H1 (cell line): Measurements from ENCODE around the gene ZSCAN5A. TPM values are rescaled to one million over a fixed set of nuclear protein-coding genes. Genes with fewer than 3 reads are reported as not detected.
A peak's percentile ranks its signal among the peaks of the same experiment; 100 is the strongest.
"Not testable (repeated sequence)": the region's sequence is repeated elsewhere in the genome, so short reads cannot be mapped to it uniquely, and the experiment has no call there.

Experiments
- CTCF ChIA-PET: fragments of 300-600 bp; sonication (Branson Sonifier 250); formaldehyde crosslinking; loops from one replicate; lab custom pipeline; 2021; ENCODE audit not compliant: partially characterized antibody; lab: Charles Lee
- POLR2A ChIA-PET: fragments of 300-600 bp; sonication (Branson Sonifier 250); formaldehyde crosslinking; loops from one replicate; lab custom pipeline; 2021; ENCODE audit warnings: inconsistent platforms; ENCODE audit not compliant: partially characterized antibody; lab: Charles Lee
- DNase-seq, 2 experiments: peaks; one replicate each; pipeline versions ENCODE4 v3.0.0 to v3.0.0-alpha.2; 2010 to 2022; ENCODE audit warnings: low spot score in 2 of 2, low read depth in 1 of 2, mixed read lengths in 1 of 2
- FAIRE-seq: peaks from 2 replicates; lab custom pipeline; 2011; peaks lifted over from hg19 to GRCh38; lab: Jason Lieb, UNC
- H2AFZ ChIP-seq: 2 replicates; pipeline ENCODE4 v1.8.1; 2012; ENCODE audit warnings: low read length, inconsistent platforms
- H2AK5ac ChIP-seq: 2 replicates; pipeline ENCODE4 v1.6.1; 2013; ENCODE audit warnings: low read depth, low read length
- H2BK120ac ChIP-seq: replicated peaks from 2 replicates; pipeline ENCODE3; 2013; ENCODE audit warnings: low read depth, low read length, inconsistent platforms
- H2BK12ac ChIP-seq: 2 replicates; pipeline ENCODE4 v1.6.1; 2013; ENCODE audit warnings: low read depth, low read length
- H2BK15ac ChIP-seq: 2 replicates; pipeline ENCODE4 v1.6.1; 2013; ENCODE audit warnings: low read length
- H2BK20ac ChIP-seq: 2 replicates; pipeline ENCODE4 v1.6.1; 2013; ENCODE audit warnings: low read length
- H2BK5ac ChIP-seq: 2 replicates; pipeline ENCODE4 v1.6.1; 2013; ENCODE audit warnings: low read depth, low read length
- H3K14ac ChIP-seq: 2 replicates; pipeline ENCODE4 v1.6.1; 2013; ENCODE audit warnings: inconsistent platforms; ENCODE audit not compliant: insufficient read length
- H3K18ac ChIP-seq: 2 replicates; pipeline ENCODE4 v1.6.1; 2013; ENCODE audit warnings: low read length; ENCODE audit errors: extremely low read depth
- H3K23ac ChIP-seq: 2 replicates; pipeline ENCODE4 v1.6.1; 2013; ENCODE audit warnings: inconsistent platforms; ENCODE audit not compliant: insufficient read length
- H3K23me2 ChIP-seq: 2 replicates; pipeline ENCODE4 v1.6.1; 2013; ENCODE audit warnings: low read depth, low read length
- H3K27ac ChIP-seq: 2 replicates; pipeline ENCODE4 v1.6.1; 2011; ENCODE audit warnings: low read depth, low read length, inconsistent platforms
- H3K27me3 ChIP-seq, 4 experiments: replicated peaks in 1 of 4; 1 replicate in 1 of 4; 2 replicates in 3 of 4; pipeline versions ENCODE4 v1.6.1 to v1.8.1; 2011 to 2013; ENCODE audit warnings: low read length in 3 of 4, mild to moderate bottlenecking in 3 of 4, inconsistent platforms in 2 of 4, mixed read lengths in 2 of 4, moderate library complexity in 1 of 4; ENCODE audit not compliant: control insufficient read depth in 3 of 4, insufficient read depth in 3 of 4; ENCODE audit errors: extremely low read depth in 1 of 4
- H3K36me3 ChIP-seq, 4 experiments: 2 replicates each; pipeline versions ENCODE4 v1.6.1 to v1.8.1; 2011 to 2013; ENCODE audit warnings: mild to moderate bottlenecking in 4 of 4, low read length in 3 of 4, moderate library complexity in 2 of 4, control low read depth in 1 of 4, inconsistent platforms in 1 of 4; ENCODE audit not compliant: insufficient read depth in 4 of 4, control insufficient read depth in 2 of 4
- H3K4ac ChIP-seq: replicated peaks from 2 replicates; pipeline ENCODE3; 2013; ENCODE audit warnings: low read length, low read depth, mixed read lengths, inconsistent platforms; ENCODE audit not compliant: insufficient read length
- H3K4me1 ChIP-seq, 4 experiments: replicated peaks in 1 of 4; 1 replicate in 1 of 4; 2 replicates in 3 of 4; pipeline versions ENCODE4 v1.6.1 to v1.8.1; 2011 to 2013; ENCODE audit warnings: low read length in 3 of 4, inconsistent platforms in 2 of 4, mixed read lengths in 1 of 4; ENCODE audit not compliant: insufficient read depth in 4 of 4, control insufficient read depth in 3 of 4
- H3K4me2 ChIP-seq, 2 experiments: 2 replicates each; pipeline versions ENCODE4 v1.6.1 to v1.8.1; 2011 to 2013; ENCODE audit warnings: low read depth in 2 of 2, low read length in 2 of 2, control low read depth in 1 of 2, inconsistent platforms in 1 of 2, mild to moderate bottlenecking in 1 of 2; ENCODE audit not compliant: insufficient read depth in 1 of 2
- H3K4me3 ChIP-seq, 4 experiments: fragments of 200-600, 300-600 bp in 1 of 4; sonication (generic), shearing (Covaris generic), sonication (Bioruptor Twin) in 1 of 4; 2 replicates each; pipeline versions ENCODE4 v1.5.1 to v1.8.1; 2011 to 2016; ENCODE audit warnings: low read length in 4 of 4, low read depth in 3 of 4, control low read depth in 2 of 4, inconsistent platforms in 2 of 4, mild to moderate bottlenecking in 2 of 4, mixed read lengths in 1 of 4, moderate library complexity in 1 of 4; ENCODE audit not compliant: insufficient read depth in 2 of 4; ENCODE audit errors: extremely low read depth in 1 of 4
- H3K56ac ChIP-seq: replicated peaks from 2 replicates; pipeline ENCODE3; 2013; ENCODE audit warnings: low read depth, mild to moderate bottlenecking, mixed read lengths, low read length, inconsistent platforms; ENCODE audit not compliant: insufficient read length
- H3K79me1 ChIP-seq: 2 replicates; pipeline ENCODE4 v1.6.1; 2013; ENCODE audit warnings: low read depth, low read length, control low read depth
- H3K79me2 ChIP-seq, 2 experiments: 2 replicates each; pipeline versions ENCODE4 v1.6.1 to v1.8.1; 2012 to 2013; ENCODE audit warnings: low read length in 2 of 2, mild to moderate bottlenecking in 2 of 2, inconsistent platforms in 1 of 2; ENCODE audit not compliant: insufficient read depth in 2 of 2, control insufficient read depth in 1 of 2
- H3K9ac ChIP-seq, 4 experiments: replicated peaks in 1 of 4; 1 replicate in 1 of 4; 2 replicates in 3 of 4; pipeline versions ENCODE4 v1.6.1 to v1.8.1; 2011 to 2013; ENCODE audit warnings: low read depth in 3 of 4, low read length in 3 of 4, control low read depth in 2 of 4, mild to moderate bottlenecking in 2 of 4, moderate library complexity in 2 of 4, inconsistent platforms in 1 of 4; ENCODE audit errors: extremely low read depth in 1 of 4
- H3K9me3 ChIP-seq, 2 experiments: 2 replicates each; pipeline versions ENCODE4 v1.6.1 to v1.8.1; 2012 to 2013; ENCODE audit warnings: mild to moderate bottlenecking in 2 of 2, moderate library complexity in 2 of 2, control low read depth in 1 of 2, inconsistent platforms in 1 of 2, low read depth in 1 of 2, low read length in 1 of 2, mixed read lengths in 1 of 2; ENCODE audit not compliant: insufficient read depth in 2 of 2
- H4K20me1 ChIP-seq, 2 experiments: replicated peaks in 1 of 2; 2 replicates each; pipeline versions ENCODE3 to v1.8.1; 2011 to 2013; ENCODE audit warnings: inconsistent platforms in 2 of 2, low read length in 2 of 2, mild to moderate bottlenecking in 1 of 2; ENCODE audit not compliant: insufficient read depth in 2 of 2, control insufficient read depth in 1 of 2
- H4K5ac ChIP-seq: 2 replicates; pipeline ENCODE4 v1.6.1; 2013; ENCODE audit warnings: low read length, low read depth, mixed read lengths, inconsistent platforms; ENCODE audit not compliant: insufficient read length
- H4K8ac ChIP-seq: 2 replicates; pipeline ENCODE4 v1.8.0; 2013; ENCODE audit warnings: mild to moderate bottlenecking, moderate library complexity, low read length, inconsistent platforms; ENCODE audit not compliant: insufficient read depth; ENCODE audit errors: extremely low read depth
- H4K91ac ChIP-seq: replicated peaks from 2 replicates; pipeline ENCODE3; 2013; ENCODE audit warnings: low read length, mixed read lengths, inconsistent platforms; ENCODE audit not compliant: insufficient read length
- RAD21 ChIP-seq, 2 experiments: IDR thresholded peaks in 1 of 2; conservative IDR thresholded peaks in 1 of 2; 2 replicates each; pipeline ENCODE4 v1.6.1; 2011; ENCODE audit warnings: low read depth in 2 of 2, low read length in 2 of 2, improper control_type of control experiment in 1 of 2, inconsistent platforms in 1 of 2, mild to moderate bottlenecking in 1 of 2, moderate library complexity in 1 of 2
- WGBS, 2 experiments: shearing (Covaris generic) in 1 of 2; methylation state at CpG; one replicate each; pipeline versions ENCODE4 v1.1.6 to v1.1.7; 2013 to 2015; ENCODE audit warnings: low lambda C conversion rate in 2 of 2, mixed read lengths in 2 of 2, inconsistent platforms in 1 of 2, low coverage in 1 of 2, missing lambda C conversion rate in 1 of 2; ENCODE audit not compliant: insufficient replicate concordance in 2 of 2, insufficient coverage in 1 of 2, insufficient read length in 1 of 2; ENCODE audit errors: extremely low coverage in 1 of 2, missing lambda C conversion rate in 1 of 2; 5-methylcytosine and 5-hydroxymethylcytosine counted together
- polyA plus RNA-seq, 7 experiments: library from polyadenylated mRNA; depleted of rRNA in 3 of 7; stranded (reverse) in 5 of 7; unstranded in 2 of 7; fragments of >200 nt in 5 of 7; fragments of 200-250 nt in 2 of 7; gene quantifications; 1 replicate in 5 of 7; 2 replicates in 1 of 7; 4 replicates in 1 of 7; pipeline versions ENCODE4 v1.2.1 to v1.2.3, GENCODE V29; 2011 to 2013; ENCODE audit warnings: missing spikeins in 2 of 7, mixed read lengths in 2 of 7
- total RNA-seq: library from RNA; stranded (reverse); fragmentation: NEBNext Ultra II Directional; extraction: Animal tissue kit (Norgen Biotek cat#: 25700); gene quantifications from 2 replicates; pipeline ENCODE4 v1.2.1, GENCODE V29; 2021
- TF ChIP-seq, protein P1 (sequence below), 3 experiments: IDR thresholded peaks; 1 replicate in 2 of 3; 2 replicates in 1 of 3; pipeline versions ENCODE4 v1.5.1 to v1.6.1; 2011; ENCODE audit warnings: low read length in 3 of 3, mild to moderate bottlenecking in 3 of 3, inconsistent platforms in 2 of 3, low read depth in 1 of 3, moderate library complexity in 1 of 3; ENCODE audit not compliant: insufficient read depth in 1 of 3; ENCODE audit errors: control extremely low read depth in 1 of 3

Gene ZSCAN5A
- total and polyA plus RNA-seq, 2 of the 8 experiments (the other 6 are each of a cell fraction or from before 2014, with no cell fraction given): 8.6 to 11.0 TPM

DNA sequence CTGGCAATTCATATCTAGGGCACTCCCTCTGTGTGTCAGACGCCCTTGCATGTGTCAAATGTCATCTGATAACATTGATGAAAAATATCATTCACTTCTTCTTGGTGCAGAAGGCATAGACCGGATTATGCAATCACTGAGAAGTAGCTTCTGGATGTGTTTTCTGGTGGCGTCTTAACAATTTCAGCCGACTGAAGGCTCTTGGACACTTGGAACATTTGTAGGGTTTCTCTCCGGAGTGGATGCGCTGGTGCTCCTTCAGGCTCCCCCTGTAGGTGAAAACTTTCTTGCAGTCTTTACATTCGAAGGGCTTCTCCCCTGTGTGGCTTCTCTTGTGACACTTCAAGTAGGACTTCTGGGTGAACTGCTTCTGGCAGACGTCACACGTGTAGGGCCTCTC is 93.2 kb downstream of the ZSCAN5A start:
- H3K9me3 ChIP-seq, H3K23me2 ChIP-seq, H3K14ac ChIP-seq, H3K4me2 ChIP-seq, H3K4me3 ChIP-seq, H2BK12ac ChIP-seq, H2BK15ac ChIP-seq, H2AFZ ChIP-seq, H2BK120ac ChIP-seq, H3K4ac ChIP-seq, H4K8ac ChIP-seq, H2BK5ac ChIP-seq, H3K9ac ChIP-seq, H3K56ac ChIP-seq, DNase-seq, H2BK20ac ChIP-seq, H2AK5ac ChIP-seq, H3K18ac ChIP-seq, H3K23ac ChIP-seq, H3K27me3 ChIP-seq, POLR2A ChIA-PET, H4K20me1 ChIP-seq, H3K4me1 ChIP-seq, H4K91ac ChIP-seq, H3K79me1 ChIP-seq, H3K36me3 ChIP-seq, H4K5ac ChIP-seq, H3K27ac ChIP-seq, H3K79me2 ChIP-seq: not testable (repeated sequence)
- CTCF ChIA-PET: interaction anchor here (0.8 to 4.9 kb wide), 29 partner anchors 9 to 154 kb away, joined by 3 to 31 read pairs (median 6); partner anchors contain the start of gene GALP
- FAIRE-seq: peak; percentile 82
- TF ChIP-seq, protein P1, sequence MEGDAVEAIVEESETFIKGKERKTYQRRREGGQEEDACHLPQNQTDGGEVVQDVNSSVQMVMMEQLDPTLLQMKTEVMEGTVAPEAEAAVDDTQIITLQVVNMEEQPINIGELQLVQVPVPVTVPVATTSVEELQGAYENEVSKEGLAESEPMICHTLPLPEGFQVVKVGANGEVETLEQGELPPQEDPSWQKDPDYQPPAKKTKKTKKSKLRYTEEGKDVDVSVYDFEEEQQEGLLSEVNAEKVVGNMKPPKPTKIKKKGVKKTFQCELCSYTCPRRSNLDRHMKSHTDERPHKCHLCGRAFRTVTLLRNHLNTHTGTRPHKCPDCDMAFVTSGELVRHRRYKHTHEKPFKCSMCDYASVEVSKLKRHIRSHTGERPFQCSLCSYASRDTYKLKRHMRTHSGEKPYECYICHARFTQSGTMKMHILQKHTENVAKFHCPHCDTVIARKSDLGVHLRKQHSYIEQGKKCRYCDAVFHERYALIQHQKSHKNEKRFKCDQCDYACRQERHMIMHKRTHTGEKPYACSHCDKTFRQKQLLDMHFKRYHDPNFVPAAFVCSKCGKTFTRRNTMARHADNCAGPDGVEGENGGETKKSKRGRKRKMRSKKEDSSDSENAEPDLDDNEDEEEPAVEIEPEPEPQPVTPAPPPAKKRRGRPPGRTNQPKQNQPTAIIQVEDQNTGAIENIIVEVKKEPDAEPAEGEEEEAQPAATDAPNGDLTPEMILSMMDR (IDR thresholded peaks at IDR 0.05; ENCODE audit: control extremely low read depth in 1 of 3, insufficient read depth in 1 of 3, low read depth in 1 of 3, low read length in 3 of 3): peak; percentile 22 to 50 (median 42)
- peak in 1 of 2 experiments; percentile 40; a peak in 3 of 4 replicates for TF ChIP-seq RAD21 (IDR thresholded peaks at IDR 0.05 in 1 of 2, conservative IDR thresholded peaks at IDR 0.05 in 1 of 2; ENCODE audit: low read depth in 2 of 2, low read length in 2 of 2)
- 76% methylated on average over 9 of the region's 9 CpGs; no CpG with 5 or more reads in 1 of the 2 experiments for WGBS, 2 experiments
